Measurements from ENCODE around the gene NLRC5.
"Not testable (repeated sequence)": the region's sequence is repeated elsewhere in the genome, so short reads cannot be mapped to it uniquely, and the experiment has no call there.

Gene NLRC5

DNA sequence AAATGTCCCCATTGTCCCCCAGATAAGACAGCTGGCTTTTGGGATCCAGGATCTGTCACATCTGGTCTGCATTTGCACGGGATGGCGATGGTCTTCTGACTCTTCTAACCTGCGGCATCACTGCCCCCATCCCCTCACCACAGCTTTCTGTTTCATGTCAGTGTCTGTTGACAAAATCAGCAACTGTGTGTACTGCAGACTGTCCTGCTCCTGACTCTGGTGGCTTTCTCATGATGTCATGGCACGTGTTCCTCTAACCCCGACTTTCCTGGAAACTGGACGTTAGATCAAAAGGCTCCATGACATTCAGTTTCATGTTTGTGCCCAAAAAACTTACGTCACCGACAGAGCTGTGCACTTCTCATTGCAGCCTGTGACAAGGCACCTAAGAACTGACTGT lies 73.0 kb downstream of the NLRC5 start:
- TF ChIP-seq ESRRG (CRISPR knock-in tag; IDR thresholded peaks at IDR 0.05): peak; percentile 23; the same call in 1 of the 2 replicates
- TF ChIP-seq, protein P1, sequence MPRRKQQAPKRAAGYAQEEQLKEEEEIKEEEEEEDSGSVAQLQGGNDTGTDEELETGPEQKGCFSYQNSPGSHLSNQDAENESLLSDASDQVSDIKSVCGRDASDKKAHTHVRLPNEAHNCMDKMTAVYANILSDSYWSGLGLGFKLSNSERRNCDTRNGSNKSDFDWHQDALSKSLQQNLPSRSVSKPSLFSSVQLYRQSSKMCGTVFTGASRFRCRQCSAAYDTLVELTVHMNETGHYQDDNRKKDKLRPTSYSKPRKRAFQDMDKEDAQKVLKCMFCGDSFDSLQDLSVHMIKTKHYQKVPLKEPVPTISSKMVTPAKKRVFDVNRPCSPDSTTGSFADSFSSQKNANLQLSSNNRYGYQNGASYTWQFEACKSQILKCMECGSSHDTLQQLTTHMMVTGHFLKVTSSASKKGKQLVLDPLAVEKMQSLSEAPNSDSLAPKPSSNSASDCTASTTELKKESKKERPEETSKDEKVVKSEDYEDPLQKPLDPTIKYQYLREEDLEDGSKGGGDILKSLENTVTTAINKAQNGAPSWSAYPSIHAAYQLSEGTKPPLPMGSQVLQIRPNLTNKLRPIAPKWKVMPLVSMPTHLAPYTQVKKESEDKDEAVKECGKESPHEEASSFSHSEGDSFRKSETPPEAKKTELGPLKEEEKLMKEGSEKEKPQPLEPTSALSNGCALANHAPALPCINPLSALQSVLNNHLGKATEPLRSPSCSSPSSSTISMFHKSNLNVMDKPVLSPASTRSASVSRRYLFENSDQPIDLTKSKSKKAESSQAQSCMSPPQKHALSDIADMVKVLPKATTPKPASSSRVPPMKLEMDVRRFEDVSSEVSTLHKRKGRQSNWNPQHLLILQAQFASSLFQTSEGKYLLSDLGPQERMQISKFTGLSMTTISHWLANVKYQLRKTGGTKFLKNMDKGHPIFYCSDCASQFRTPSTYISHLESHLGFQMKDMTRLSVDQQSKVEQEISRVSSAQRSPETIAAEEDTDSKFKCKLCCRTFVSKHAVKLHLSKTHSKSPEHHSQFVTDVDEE (CRISPR knock-in tag; IDR thresholded peaks at IDR 0.05): peak; percentile 87
- no peak for TF ChIP-seq ARNTL (CRISPR knock-in tag; IDR thresholded peaks at IDR 0.05; ENCODE audit: borderline replicate concordance, low read depth)
- peak; percentile 91 for TF ChIP-seq TCF4 (CRISPR knock-in tag; IDR thresholded peaks at IDR 0.05; ENCODE audit: borderline replicate concordance)
- TF ChIP-seq GLIS3 (CRISPR knock-in tag; IDR thresholded peaks at IDR 0.05): no peak
- TF ChIP-seq ZNF8 (CRISPR knock-in tag; IDR thresholded peaks at IDR 0.05): no peak; the same call in 1 of the 2 replicates
- no peak for TF ChIP-seq CSDC2 (CRISPR knock-in tag; IDR thresholded peaks at IDR 0.05)
- peak; percentile 21; the same call in 2 of the 3 replicates for ATAC-seq

DNA sequence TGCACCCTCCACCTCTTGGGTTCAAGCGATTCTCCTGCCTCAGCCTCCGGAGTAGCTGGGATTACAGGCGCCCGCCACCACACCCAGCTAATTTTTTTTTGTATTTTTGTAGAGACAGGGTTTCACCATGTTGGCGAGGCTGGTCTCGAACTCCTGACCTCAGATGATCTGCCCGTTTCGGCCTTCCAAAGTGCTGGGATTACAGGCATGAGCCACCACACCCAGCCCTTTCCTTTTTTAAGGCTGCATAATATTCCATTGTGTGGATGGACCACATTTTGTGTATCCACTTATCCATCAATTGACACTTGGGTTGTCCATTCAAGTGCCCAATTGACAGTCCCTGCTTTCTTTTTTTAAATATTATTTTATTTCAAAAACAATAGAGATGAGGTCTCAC lies 73.8 kb downstream of the NLRC5 start:
- not testable (repeated sequence) for ATAC-seq

DNA sequence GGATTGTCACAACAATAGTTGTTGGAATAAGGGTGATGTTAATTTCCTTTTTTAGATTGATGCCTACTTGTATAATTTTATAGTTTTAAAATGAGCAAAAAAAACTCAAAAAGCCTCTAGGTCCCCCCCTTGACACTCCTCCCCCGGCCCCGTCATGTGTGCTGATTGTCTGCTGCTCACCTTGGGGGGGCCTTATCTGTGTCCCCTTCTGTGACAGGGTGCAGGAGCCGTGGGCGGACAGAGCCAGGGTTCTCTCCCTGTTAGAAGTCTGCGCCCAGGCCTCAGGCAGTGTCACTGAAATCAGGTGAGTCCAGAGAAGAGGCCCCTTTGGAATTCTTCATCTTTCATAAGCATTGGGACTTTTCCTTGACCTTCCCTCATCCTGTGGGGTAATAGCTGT lies 75.6 kb downstream of the NLRC5 start:
- no peak for ATAC-seq

DNA sequence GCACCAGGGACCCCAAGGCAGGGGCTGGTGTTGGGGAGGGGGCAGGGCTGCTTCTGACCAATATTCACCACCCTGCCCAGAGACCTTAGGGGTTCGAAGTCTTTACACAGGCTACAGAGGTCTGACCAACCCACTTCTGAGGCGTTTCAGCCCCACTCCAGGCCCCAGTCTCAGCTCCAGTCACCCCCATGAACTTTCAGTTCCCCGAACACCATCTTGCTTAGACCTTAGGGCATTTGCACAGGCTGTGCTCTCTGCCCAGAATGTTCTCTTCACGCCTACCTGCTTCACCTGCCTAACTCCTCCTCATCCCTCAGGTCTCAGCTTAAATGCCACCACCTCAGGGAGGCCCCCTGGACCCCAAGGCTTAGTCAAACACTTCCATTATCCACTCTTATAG lies 77.3 kb downstream of the NLRC5 start:
- TF ChIP-seq, protein P2, sequence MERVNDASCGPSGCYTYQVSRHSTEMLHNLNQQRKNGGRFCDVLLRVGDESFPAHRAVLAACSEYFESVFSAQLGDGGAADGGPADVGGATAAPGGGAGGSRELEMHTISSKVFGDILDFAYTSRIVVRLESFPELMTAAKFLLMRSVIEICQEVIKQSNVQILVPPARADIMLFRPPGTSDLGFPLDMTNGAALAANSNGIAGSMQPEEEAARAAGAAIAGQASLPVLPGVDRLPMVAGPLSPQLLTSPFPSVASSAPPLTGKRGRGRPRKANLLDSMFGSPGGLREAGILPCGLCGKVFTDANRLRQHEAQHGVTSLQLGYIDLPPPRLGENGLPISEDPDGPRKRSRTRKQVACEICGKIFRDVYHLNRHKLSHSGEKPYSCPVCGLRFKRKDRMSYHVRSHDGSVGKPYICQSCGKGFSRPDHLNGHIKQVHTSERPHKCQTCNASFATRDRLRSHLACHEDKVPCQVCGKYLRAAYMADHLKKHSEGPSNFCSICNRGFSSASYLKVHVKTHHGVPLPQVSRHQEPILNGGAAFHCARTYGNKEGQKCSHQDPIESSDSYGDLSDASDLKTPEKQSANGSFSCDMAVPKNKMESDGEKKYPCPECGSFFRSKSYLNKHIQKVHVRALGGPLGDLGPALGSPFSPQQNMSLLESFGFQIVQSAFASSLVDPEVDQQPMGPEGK (CRISPR knock-in tag; IDR thresholded peaks at IDR 0.05; ENCODE audit: borderline replicate concordance): no peak
- no peak for TF ChIP-seq GLIS3 (CRISPR knock-in tag; IDR thresholded peaks at IDR 0.05)
- TF ChIP-seq CSDC2 (CRISPR knock-in tag; IDR thresholded peaks at IDR 0.05): no peak
- TF ChIP-seq ZNF70 (CRISPR knock-in tag; IDR thresholded peaks at IDR 0.05): no peak
- TF ChIP-seq, protein P3, sequence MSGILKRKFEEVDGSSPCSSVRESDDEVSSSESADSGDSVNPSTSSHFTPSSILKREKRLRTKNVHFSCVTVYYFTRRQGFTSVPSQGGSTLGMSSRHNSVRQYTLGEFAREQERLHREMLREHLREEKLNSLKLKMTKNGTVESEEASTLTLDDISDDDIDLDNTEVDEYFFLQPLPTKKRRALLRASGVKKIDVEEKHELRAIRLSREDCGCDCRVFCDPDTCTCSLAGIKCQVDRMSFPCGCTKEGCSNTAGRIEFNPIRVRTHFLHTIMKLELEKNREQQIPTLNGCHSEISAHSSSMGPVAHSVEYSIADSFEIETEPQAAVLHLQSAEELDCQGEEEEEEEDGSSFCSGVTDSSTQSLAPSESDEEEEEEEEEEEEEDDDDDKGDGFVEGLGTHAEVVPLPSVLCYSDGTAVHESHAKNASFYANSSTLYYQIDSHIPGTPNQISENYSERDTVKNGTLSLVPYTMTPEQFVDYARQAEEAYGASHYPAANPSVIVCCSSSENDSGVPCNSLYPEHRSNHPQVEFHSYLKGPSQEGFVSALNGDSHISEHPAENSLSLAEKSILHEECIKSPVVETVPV (CRISPR knock-in tag; IDR thresholded peaks at IDR 0.05): no peak
- no peak for TF ChIP-seq ZFP3 (CRISPR knock-in tag; IDR thresholded peaks at IDR 0.05)
- ATAC-seq: no peak

More for the DNA sequence above, 75.6 kb downstream of the NLRC5 start:
- no peak for TF ChIP-seq ZNF8 (CRISPR knock-in tag; IDR thresholded peaks at IDR 0.05)
- no peak for TF ChIP-seq GLIS3 (CRISPR knock-in tag; IDR thresholded peaks at IDR 0.05)
- TF ChIP-seq, protein P3 (CRISPR knock-in tag; IDR thresholded peaks at IDR 0.05): no peak
- TF ChIP-seq OSR1 (CRISPR knock-in tag; IDR thresholded peaks at IDR 0.05): no peak

DNA sequence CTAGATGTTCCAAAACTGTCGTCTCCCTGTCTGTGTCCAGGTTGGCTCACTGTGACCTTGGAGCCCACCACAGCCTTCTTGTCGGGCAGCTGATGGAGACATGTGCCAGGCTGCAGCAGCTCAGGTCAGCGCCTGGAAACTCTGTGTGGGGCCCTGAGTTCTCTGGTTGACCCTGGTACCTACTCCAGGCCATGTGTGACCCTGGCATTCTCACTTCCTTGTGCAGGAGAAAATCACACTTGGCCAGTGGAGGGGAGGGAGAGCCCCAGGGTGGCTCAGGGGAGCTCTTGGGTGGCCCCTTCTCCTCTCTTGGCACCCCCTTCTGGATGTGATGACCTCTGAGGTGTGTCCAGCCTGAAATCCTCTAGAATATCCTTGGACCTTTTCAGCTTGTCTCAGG lies 78.0 kb downstream of the NLRC5 start:
- TF ChIP-seq TOX (CRISPR knock-in tag; IDR thresholded peaks at IDR 0.05; ENCODE audit: borderline replicate concordance) (no peak), ZNF70 (CRISPR knock-in tag; IDR thresholded peaks at IDR 0.05) (no peak), ISL1 (CRISPR knock-in tag; IDR thresholded peaks at IDR 0.05) (no peak), ZNF565 (CRISPR knock-in tag; conservative IDR thresholded peaks at IDR 0.05; ENCODE audit: low read depth) (no peak), TCF4 (CRISPR knock-in tag; IDR thresholded peaks at IDR 0.05; ENCODE audit: borderline replicate concordance) (no peak), BACH2 (CRISPR knock-in tag; IDR thresholded peaks at IDR 0.05; ENCODE audit: borderline replicate concordance) (no peak), OSR1 (CRISPR knock-in tag; IDR thresholded peaks at IDR 0.05) (no peak), ZC3H10 (CRISPR knock-in tag; IDR thresholded peaks at IDR 0.05) (no peak), RARB (CRISPR knock-in tag; IDR thresholded peaks at IDR 0.05) (no peak), ESRRG (CRISPR knock-in tag; IDR thresholded peaks at IDR 0.05) (no peak)
- TF ChIP-seq, protein P2 (CRISPR knock-in tag; IDR thresholded peaks at IDR 0.05; ENCODE audit: borderline replicate concordance): no peak
- TF ChIP-seq, protein P1 (CRISPR knock-in tag; IDR thresholded peaks at IDR 0.05): no peak
- TF ChIP-seq, protein P3 (CRISPR knock-in tag; IDR thresholded peaks at IDR 0.05): no peak
- no peak for ATAC-seq

Data from SK-N-SH treated with all-trans-retinoic acid at 6 μM for 48 hours (cell line).